CD4-positive, alpha-beta T cell (primary cell): Measurements from ENCODE around the gene ATP8B3. TPM values are rescaled to one million over a fixed set of nuclear protein-coding genes. Genes with fewer than 3 reads are reported as not detected.

Experiments
- ATAC-seq: fragments of 200-7000 bp; cut with Tn5 transposase; one replicate; pipeline ENCODE4 v1.10.0; 2022; ENCODE audit warnings: mild to moderate bottlenecking; ENCODE audit not compliant: poor library complexity
- CTCF ChIA-PET: fragments of 350-600 bp; sonication (Branson Sonifier 250); formaldehyde crosslinking; loops from one replicate; lab custom pipeline; 2021; ENCODE audit warnings: antibody characterized with exemption, inconsistent platforms; lab: Charles Lee
- POLR2A ChIA-PET: fragments of 350-600 bp; sonication (Branson Sonifier 250); formaldehyde crosslinking; loops from one replicate; lab custom pipeline; 2021; ENCODE audit warnings: antibody characterized with exemption, inconsistent platforms; lab: Charles Lee
- DNase-seq, 14 experiments: peaks; one replicate each; pipeline ENCODE4 v3.0.0-alpha.2; 2013 to 2020; ENCODE audit warnings: mixed read lengths in 2 of 14
- H3K27ac ChIP-seq, 2 donors: one replicate each; pipeline versions ENCODE4 v1.5.1 to v1.7.0; 2013; ENCODE audit warnings: low read length in 2 of 2, low read depth in 1 of 2, mild to moderate bottlenecking in 1 of 2
- H3K27me3 ChIP-seq, 2 experiments: 1 replicate in 1 of 2; 2 replicates in 1 of 2; pipeline versions ENCODE4 v1.6.1 to v1.7.0; 2013; ENCODE audit warnings: low read length in 2 of 2, control low read depth in 1 of 2, mild to moderate bottlenecking in 1 of 2, moderate library complexity in 1 of 2; ENCODE audit not compliant: insufficient read depth in 2 of 2, control insufficient read depth in 1 of 2
- H3K36me3 ChIP-seq: one replicate; pipeline ENCODE4 v1.6.1; 2013; ENCODE audit warnings: low read length, control low read depth; ENCODE audit not compliant: insufficient read depth
- H3K4me1 ChIP-seq: one replicate; pipeline ENCODE4 v1.6.1; 2013; ENCODE audit warnings: low read length, control low read depth; ENCODE audit not compliant: insufficient read depth
- H3K4me3 ChIP-seq: one replicate; pipeline ENCODE4 v1.5.1; 2013; ENCODE audit warnings: mild to moderate bottlenecking, low read length, moderate library complexity
- H3K9me3 ChIP-seq, 2 experiments: 1 replicate in 1 of 2; 2 replicates in 1 of 2; pipeline versions ENCODE4 v1.6.1 to v1.7.0; 2013; ENCODE audit warnings: low read length in 2 of 2, mild to moderate bottlenecking in 2 of 2, control low read depth in 1 of 2, moderate library complexity in 1 of 2; ENCODE audit not compliant: control insufficient read depth in 1 of 2, insufficient read depth in 1 of 2
- H3K27ac Mint-ChIP-seq: one replicate; pipeline ENCODE4 v1.8.0; 2020; ENCODE audit warnings: mixed read lengths
- H3K27me3 Mint-ChIP-seq: one replicate; pipeline ENCODE4 v1.8.0; 2021; ENCODE audit warnings: mixed read lengths
- H3K36me3 Mint-ChIP-seq: one replicate; pipeline ENCODE4 v1.8.0; 2021; ENCODE audit warnings: low read depth, mixed read lengths
- H3K4me1 Mint-ChIP-seq: one replicate; pipeline ENCODE4 v1.8.0; 2021; ENCODE audit warnings: low read depth, mixed read lengths
- H3K4me3 Mint-ChIP-seq: one replicate; pipeline ENCODE4 v1.8.0; 2020; ENCODE audit warnings: mild to moderate bottlenecking, mixed read lengths
- H3K9me3 Mint-ChIP-seq: one replicate; pipeline ENCODE4 v1.8.0; 2020; ENCODE audit warnings: mixed read lengths
- intact Hi-C, 2 experiments: fragments of 100-400 bp; cut with DNase I in 1 of 2; cut with micrococcal nuclease in 1 of 2; formaldehyde crosslinking; loops; one replicate each; pipeline versions ENCODE4 v1.15.1 to v1.9.0; 2023 to 2025; cut with DNase I, micrococcal nuclease
- total RNA-seq, 174 experiments: library from RNA in 2 of 174; stranded (reverse) in 2 of 174; gene quantifications; one replicate each; pipeline ENCODE4 v1.2.3 and lab custom pipeline; 2021 to 2026
- TF ChIP-seq, protein P1 (sequence below): fragments of 200-600 bp; IDR thresholded peaks from one replicate; pipeline ENCODE4 v1.8.0; 2022; ENCODE audit warnings: antibody characterized with exemption, mild to moderate bottlenecking

Gene ATP8B3
- total RNA-seq, 2 experiments from 2014 or later, result 2.5 to 3.2 TPM

DNA sequence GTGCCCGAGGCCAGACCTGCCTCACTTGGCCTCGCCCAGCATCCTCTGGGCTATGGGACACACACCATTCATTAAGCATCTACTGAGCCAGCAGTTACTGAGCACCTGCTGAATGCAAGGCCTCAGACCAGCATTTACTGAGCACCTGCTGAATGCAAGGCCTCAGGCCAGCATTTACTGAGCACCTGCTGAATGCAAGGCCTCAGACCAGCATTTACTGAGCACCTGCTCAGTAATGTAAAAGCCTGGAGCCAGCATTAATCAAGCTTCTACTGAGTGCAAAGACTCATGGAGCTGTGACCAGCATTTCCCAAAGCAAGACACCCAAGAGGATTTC, 3.7 kb downstream of the ATP8B3 start:
- TF ChIP-seq, protein P1, sequence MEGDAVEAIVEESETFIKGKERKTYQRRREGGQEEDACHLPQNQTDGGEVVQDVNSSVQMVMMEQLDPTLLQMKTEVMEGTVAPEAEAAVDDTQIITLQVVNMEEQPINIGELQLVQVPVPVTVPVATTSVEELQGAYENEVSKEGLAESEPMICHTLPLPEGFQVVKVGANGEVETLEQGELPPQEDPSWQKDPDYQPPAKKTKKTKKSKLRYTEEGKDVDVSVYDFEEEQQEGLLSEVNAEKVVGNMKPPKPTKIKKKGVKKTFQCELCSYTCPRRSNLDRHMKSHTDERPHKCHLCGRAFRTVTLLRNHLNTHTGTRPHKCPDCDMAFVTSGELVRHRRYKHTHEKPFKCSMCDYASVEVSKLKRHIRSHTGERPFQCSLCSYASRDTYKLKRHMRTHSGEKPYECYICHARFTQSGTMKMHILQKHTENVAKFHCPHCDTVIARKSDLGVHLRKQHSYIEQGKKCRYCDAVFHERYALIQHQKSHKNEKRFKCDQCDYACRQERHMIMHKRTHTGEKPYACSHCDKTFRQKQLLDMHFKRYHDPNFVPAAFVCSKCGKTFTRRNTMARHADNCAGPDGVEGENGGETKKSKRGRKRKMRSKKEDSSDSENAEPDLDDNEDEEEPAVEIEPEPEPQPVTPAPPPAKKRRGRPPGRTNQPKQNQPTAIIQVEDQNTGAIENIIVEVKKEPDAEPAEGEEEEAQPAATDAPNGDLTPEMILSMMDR, result no peak
- peaks cover 2% of the 10 kb centered on the region for H3K36me3 ChIP-seq
- Mint-ChIP-seq H3K4me1 (peaks cover 11% of the 10 kb centered on the region), H3K36me3 (peaks cover 9% of the 10 kb centered on the region), H3K9me3 (no peaks in the 10 kb centered on the region), H3K27ac (no peak overlapping the region), H3K27me3 (no peaks in the 10 kb centered on the region), H3K4me3 (peak overlapping the region; percentile 15)
- no peak for DNase-seq
- no peak overlapping the region for H3K27ac ChIP-seq
- ChIA-PET CTCF (no interaction called here), POLR2A (no interaction called here)
- H3K9me3 ChIP-seq, result no peaks in the 10 kb centered on the region
- peaks cover 20% of the 10 kb centered on the region for H3K4me1 ChIP-seq
- H3K27me3 ChIP-seq, result no peaks in the 10 kb centered on the region
- intact Hi-C loops, result no loop called here
- H3K4me3 ChIP-seq, result no peak overlapping the region
- ATAC-seq, result no peak

DNA sequence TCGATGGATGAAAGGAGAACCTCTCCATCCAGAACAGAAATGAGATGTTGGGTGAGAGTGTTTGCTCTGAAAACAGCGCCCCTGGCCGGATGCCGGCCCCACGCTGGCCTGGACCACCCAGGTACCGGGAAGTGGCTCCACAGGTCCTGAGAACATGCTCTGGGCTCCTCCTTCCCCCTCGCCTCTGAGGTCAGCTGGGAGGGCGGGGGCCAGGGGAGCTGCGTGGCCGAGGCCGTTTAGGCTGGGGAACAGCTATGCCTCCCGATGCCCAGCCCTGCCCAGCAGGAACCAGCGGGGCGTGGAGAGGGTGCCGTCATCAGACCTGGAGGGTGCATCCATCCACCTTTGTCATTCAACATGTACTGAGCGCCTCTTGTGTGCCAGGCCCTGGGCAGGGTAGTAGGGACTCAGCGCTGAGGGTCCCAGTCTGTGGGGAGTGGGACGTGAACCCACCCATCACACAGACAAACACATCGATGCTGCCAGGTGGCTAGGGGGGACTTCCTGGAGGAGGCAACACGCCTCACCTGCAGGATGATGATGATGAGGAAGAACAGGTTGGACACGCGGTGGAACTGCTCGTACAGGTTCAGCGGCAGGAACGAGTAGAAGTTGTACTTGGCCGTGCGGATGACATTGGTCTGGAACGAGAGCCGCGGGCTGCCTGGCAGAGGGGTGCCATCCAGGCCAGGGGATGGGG, 4.2 kb downstream of the ATP8B3 start:
- Mint-ChIP-seq H3K4me3 (no peak overlapping the region), H3K4me1 (peaks cover 7% of the 10 kb centered on the region), H3K9me3 (no peaks in the 10 kb centered on the region), H3K36me3 (peaks cover 5% of the 10 kb centered on the region), H3K27me3 (no peaks in the 10 kb centered on the region), H3K27ac (no peak overlapping the region)
- Histone ChIP-seq H3K27me3 (no peaks in the 10 kb centered on the region), H3K4me3 (no peak overlapping the region), H3K36me3 (peaks cover 2% of the 10 kb centered on the region), H3K4me1 (peaks cover 15% of the 10 kb centered on the region), H3K27ac (no peak overlapping the region), H3K9me3 (no peaks in the 10 kb centered on the region)
- ATAC-seq (no peak), DNase-seq (peak in 1 of 14 experiments; percentile 32)
- TF ChIP-seq, protein P1, result no peak
- ChIA-PET POLR2A (no interaction called here), CTCF (no interaction called here)
- intact Hi-C loops, result no loop called here

GRCh38 chr19:1807030-1807694, 4.9 kb downstream of the ATP8B3 start:
- ChIA-PET POLR2A (no interaction called here), CTCF (no interaction called here)
- TF ChIP-seq, protein P1, result no peak
- intact Hi-C loops, result no loop called here
- no peak for ATAC-seq
- no peaks in the 10 kb centered on the region for H3K4me1 Mint-ChIP-seq
- H3K4me3 ChIP-seq, result no peak overlapping the region
- H3K27ac ChIP-seq, result no peak overlapping the region
- H3K4me1 ChIP-seq, result peaks cover 9% of the 10 kb centered on the region
- no peak overlapping the region for H3K27ac Mint-ChIP-seq
- H3K27me3 Mint-ChIP-seq, result no peaks in the 10 kb centered on the region
- H3K36me3 ChIP-seq, result peaks cover 2% of the 10 kb centered on the region
- H3K9me3 Mint-ChIP-seq, result no peaks in the 10 kb centered on the region
- H3K27me3 ChIP-seq, result no peaks in the 10 kb centered on the region
- no peaks in the 10 kb centered on the region for H3K9me3 ChIP-seq
- no peaks in the 10 kb centered on the region for H3K36me3 Mint-ChIP-seq
- no peak overlapping the region for H3K4me3 Mint-ChIP-seq
- DNase-seq, result no peak
